ENCODE measurements around the gene SARDH. TPM values are rescaled to one million over a fixed set of nuclear protein-coding genes. Genes with fewer than 3 reads are reported as not detected.

SARDH gene
- total and polyA plus RNA-seq, 2 donors (not counting 3 experiments of a cell fraction or from before 2014, with no cell fraction given): 0.19 to 0.44 TPM

DNA sequence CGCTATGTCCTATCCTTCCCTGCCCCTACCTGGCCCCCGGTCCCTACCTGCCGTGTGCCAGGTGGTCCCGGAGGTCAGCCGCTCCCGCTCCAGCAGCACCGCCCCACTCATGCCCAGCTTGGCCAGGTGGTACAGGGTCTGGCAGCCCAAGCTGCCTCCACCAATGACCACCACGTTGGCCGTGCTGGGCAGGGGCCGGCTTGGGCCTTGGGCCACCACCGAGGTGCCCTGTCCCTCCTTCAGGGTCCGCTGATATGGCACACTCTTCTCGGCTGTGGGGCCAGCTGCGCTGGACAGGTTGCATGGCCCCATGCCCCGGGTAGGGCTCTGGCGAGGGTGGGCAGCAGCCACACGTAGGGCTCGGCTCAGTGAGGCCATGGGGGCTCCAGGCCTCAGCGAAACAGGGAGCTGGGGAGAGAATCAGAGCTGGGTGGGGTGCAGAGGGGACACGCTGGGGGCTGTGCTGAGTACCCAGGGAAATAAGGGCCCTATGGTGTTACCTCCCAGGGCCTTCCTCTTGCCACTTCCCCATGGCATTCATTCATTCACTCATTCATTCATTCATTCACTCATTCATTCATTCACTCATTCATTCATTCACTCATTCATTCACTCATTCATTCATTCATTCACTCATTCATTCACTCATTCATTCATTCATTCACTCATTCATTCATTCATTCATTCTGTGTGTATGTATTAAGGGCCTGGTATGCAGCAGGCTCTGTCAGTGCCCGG lies 4.2 kb downstream of the SARDH start:
- DNase-seq (ENCODE audit: low read depth, low spot score) (no peak), FAIRE-seq (no peak)
- ChIA-PET CTCF (interaction anchor here (3.1 kb wide), 1 partner anchor 9 kb away, joined by 12 read pairs; no protein-coding TSS in a partner anchor), POLR2A (no interaction called here)
- dilution Hi-C loops (cut with MboI; ENCODE audit: extremely low pct_ligation_motif_present, low sequenced_read_pairs): no loop called here
- Histone ChIP-seq H3K27ac (ENCODE audit: insufficient read depth, low read depth, low read length) (no peak overlapping the region), H3K4me1 (ENCODE audit: control insufficient read depth, extremely low read depth, insufficient read depth, low read length) (peaks cover 2% of the 10 kb centered on the region), H4K20me1 (replicated peaks; ENCODE audit: control insufficient read depth, extremely low read depth, insufficient read depth, low read length) (no peaks in the 10 kb centered on the region), H2AFZ (ENCODE audit: low read depth, low read length) (no peak overlapping the region), H3K36me3 (ENCODE audit: control insufficient read depth in 2 of 2, extremely low read depth in 1 of 2, insufficient read depth in 2 of 2, low read length in 2 of 2) (no peaks in the 10 kb centered on the region), H3K9me1 (replicated peaks; ENCODE audit: control insufficient read depth, extremely low read depth, insufficient read depth, low read length) (no peaks in the 10 kb centered on the region), H3K9ac (replicated peaks; ENCODE audit: extremely low read depth, insufficient read depth, low read length) (no peak overlapping the region), H3K27me3 (ENCODE audit: control insufficient read depth in 2 of 2, insufficient read depth in 2 of 2, low read length in 2 of 2) (no peaks in the 10 kb centered on the region), H3K4me3 (replicated peaks in 1 of 3; ENCODE audit: insufficient read depth in 1 of 3, low read depth in 1 of 3, low read length in 3 of 3) (no peak overlapping the region), H3K9me3 (replicated peaks; ENCODE audit: control insufficient read depth, insufficient read depth, low read length) (no peaks in the 10 kb centered on the region), H3K79me2 (ENCODE audit: control insufficient read depth, insufficient read depth, low read length) (no peaks in the 10 kb centered on the region), H3K4me2 (ENCODE audit: insufficient read depth, low read length) (no peak overlapping the region)
- TF ChIP-seq POLR2AphosphoS5 (IDR thresholded peaks at IDR 0.05; ENCODE audit: insufficient read depth, low read depth, low read length): no peak
- TF ChIP-seq, protein P1, sequence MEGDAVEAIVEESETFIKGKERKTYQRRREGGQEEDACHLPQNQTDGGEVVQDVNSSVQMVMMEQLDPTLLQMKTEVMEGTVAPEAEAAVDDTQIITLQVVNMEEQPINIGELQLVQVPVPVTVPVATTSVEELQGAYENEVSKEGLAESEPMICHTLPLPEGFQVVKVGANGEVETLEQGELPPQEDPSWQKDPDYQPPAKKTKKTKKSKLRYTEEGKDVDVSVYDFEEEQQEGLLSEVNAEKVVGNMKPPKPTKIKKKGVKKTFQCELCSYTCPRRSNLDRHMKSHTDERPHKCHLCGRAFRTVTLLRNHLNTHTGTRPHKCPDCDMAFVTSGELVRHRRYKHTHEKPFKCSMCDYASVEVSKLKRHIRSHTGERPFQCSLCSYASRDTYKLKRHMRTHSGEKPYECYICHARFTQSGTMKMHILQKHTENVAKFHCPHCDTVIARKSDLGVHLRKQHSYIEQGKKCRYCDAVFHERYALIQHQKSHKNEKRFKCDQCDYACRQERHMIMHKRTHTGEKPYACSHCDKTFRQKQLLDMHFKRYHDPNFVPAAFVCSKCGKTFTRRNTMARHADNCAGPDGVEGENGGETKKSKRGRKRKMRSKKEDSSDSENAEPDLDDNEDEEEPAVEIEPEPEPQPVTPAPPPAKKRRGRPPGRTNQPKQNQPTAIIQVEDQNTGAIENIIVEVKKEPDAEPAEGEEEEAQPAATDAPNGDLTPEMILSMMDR (IDR thresholded peaks at IDR 0.05; ENCODE audit: extremely low read depth in 1 of 2, insufficient read depth in 1 of 2, low read depth in 1 of 2, low read length in 2 of 2): no peak
- no peak for TF ChIP-seq FOS (IDR thresholded peaks at IDR 0.05; ENCODE audit: borderline replicate concordance, insufficient read depth, low read length)
- TF ChIP-seq POLR2A (IDR thresholded peaks at IDR 0.05; ENCODE audit: low read depth, low read length): no peak
- TF ChIP-seq GATA2 (IDR thresholded peaks at IDR 0.05; ENCODE audit: insufficient read depth, insufficient read length, low read depth, low read length): no peak
- intact Hi-C loops (cut with micrococcal nuclease): no loop called here
- no TSS peak for BruUV-seq (replicated peaks)
